Panc1 (cell line): ENCODE data around the gene CFAP251.

Experiments
- CTCF ChIP-seq: fragments of 450-650 bp; IDR thresholded peaks from 2 replicates; pipeline ENCODE4 v1.5.1; 2017; ENCODE audit warnings: mild to moderate bottlenecking
- POLR2AphosphoS5 ChIP-seq: IDR thresholded peaks from 2 replicates; pipeline ENCODE4 v1.6.1; 2012; ENCODE audit warnings: mild to moderate bottlenecking, low read depth, low read length, moderate library complexity
- REST ChIP-seq, 2 experiments: IDR thresholded peaks; 2 replicates each; pipeline ENCODE4 v1.6.1; 2011 to 2012; ENCODE audit warnings: low read depth in 2 of 2, control low read depth in 1 of 2, low read length in 1 of 2, mild to moderate bottlenecking in 1 of 2, moderate library complexity in 1 of 2; ENCODE audit not compliant: insufficient read depth in 1 of 2
- SIN3A ChIP-seq: IDR thresholded peaks from 2 replicates; pipeline ENCODE4 v1.6.1; 2012; ENCODE audit warnings: low read depth, mild to moderate bottlenecking, low read length, moderate library complexity, borderline replicate concordance; ENCODE audit not compliant: insufficient read depth
- TCF7L2 ChIP-seq: IDR thresholded peaks from 2 replicates; pipeline ENCODE4 v1.6.1; 2011; ENCODE audit warnings: mild to moderate bottlenecking, low read depth, low read length, inconsistent platforms

GRCh38 chr12:121921066-121921465 is 2.7 kb downstream of the CFAP251 start:
- TF ChIP-seq CTCF = no peak
- TF ChIP-seq POLR2AphosphoS5 = no peak
- TF ChIP-seq REST (IDR thresholded peaks at IDR 0.05; ENCODE audit: insufficient read depth in 1 of 2, low read depth in 2 of 2, low read length in 1 of 2) = no peak
- TF ChIP-seq TCF7L2 = no peak
- no peak for TF ChIP-seq SIN3A
